GM23338 (cell line): Measurements from ENCODE around the gene FGFR3. TPM values are rescaled to one million over a fixed set of nuclear protein-coding genes. Genes with fewer than 3 reads are reported as not detected.

ENCODE experiments used
- ATAC-seq: fragments of 200-7000 bp; cut with Tn5 transposase; 3 replicates; pipeline ENCODE4 v1.9.1; 2020
- DNase-seq: peaks from one replicate; pipeline ENCODE4 v3.0.0-alpha.2; 2015; ENCODE audit warnings: low spot score
- H2AFZ ChIP-seq: fragments of 200-600 bp; sonication (generic); 2 replicates; pipeline ENCODE4 v1.8.0; 2016; ENCODE audit warnings: antibody characterized with exemption, mild to moderate bottlenecking, moderate library complexity
- H3F3A ChIP-seq: fragments of 200-600 bp; sonication (generic); replicated peaks from 2 replicates; pipeline ENCODE4 v1.8.0; 2017; ENCODE audit warnings: antibody characterized with exemption, mixed run types, low read depth
- H3K27ac ChIP-seq: fragments of 200-600 bp; sonication (generic); 2 replicates; pipeline ENCODE4 v1.6.1; 2016; ENCODE audit warnings: low read depth
- H3K27me3 ChIP-seq: fragments of 200-600 bp; sonication (generic); 2 replicates; pipeline ENCODE4 v1.8.0; 2016; ENCODE audit warnings: mild to moderate bottlenecking, mixed run types, moderate library complexity; ENCODE audit not compliant: insufficient read depth
- H3K36me3 ChIP-seq: fragments of 200-600 bp; sonication (generic); 2 replicates; pipeline ENCODE4 v1.8.0; 2016; ENCODE audit warnings: mild to moderate bottlenecking; ENCODE audit not compliant: insufficient read depth
- H3K4me1 ChIP-seq: fragments of 200-600 bp; sonication (generic); 2 replicates; pipeline ENCODE4 v1.8.0; 2016; ENCODE audit warnings: mild to moderate bottlenecking, moderate library complexity; ENCODE audit not compliant: insufficient read depth
- H3K4me2 ChIP-seq: fragments of 200-600 bp; sonication (generic); 2 replicates; pipeline ENCODE4 v1.7.1; 2017; ENCODE audit warnings: mixed run types
- H3K4me3 ChIP-seq: fragments of 200-600 bp; sonication (generic); 2 replicates; pipeline ENCODE4 v1.6.1; 2016; ENCODE audit warnings: mixed run types
- H3K79me2 ChIP-seq: fragments of 200-600 bp; sonication (generic); replicated peaks from 2 replicates; pipeline ENCODE4 v1.8.0; 2017; ENCODE audit warnings: mild to moderate bottlenecking; ENCODE audit not compliant: insufficient read depth
- H3K9me2 ChIP-seq: fragments of 200-600 bp; sonication (generic); 2 replicates; pipeline ENCODE4 v1.8.0; 2017; ENCODE audit not compliant: insufficient read depth
- H4K20me1 ChIP-seq: fragments of 200-600 bp; sonication (generic); replicated peaks from 2 replicates; pipeline ENCODE4 v1.8.0; 2017; ENCODE audit warnings: mild to moderate bottlenecking; ENCODE audit not compliant: insufficient read depth
- H3K27ac Mint-ChIP-seq: 2 replicates; pipeline ENCODE4 v1.8.0; 2020; ENCODE audit warnings: inconsistent platforms, mild to moderate bottlenecking, moderate library complexity, mixed read lengths
- H3K27me3 Mint-ChIP-seq: 3 replicates; pipeline ENCODE4 v1.8.0; 2022; ENCODE audit warnings: low read depth, mild to moderate bottlenecking, moderate library complexity, mixed read lengths, inconsistent platforms; ENCODE audit not compliant: insufficient read depth, poor library complexity
- H3K36me3 Mint-ChIP-seq: 3 replicates; pipeline ENCODE4 v1.8.0; 2021; ENCODE audit warnings: low read depth, mild to moderate bottlenecking, inconsistent platforms, moderate library complexity, mixed read lengths
- H3K4me1 Mint-ChIP-seq: 3 replicates; pipeline ENCODE4 v1.8.0; 2020; ENCODE audit warnings: mild to moderate bottlenecking, inconsistent platforms, mixed read lengths
- H3K4me3 Mint-ChIP-seq: 3 replicates; pipeline ENCODE4 v1.8.0; 2021; ENCODE audit warnings: moderate library complexity, mild to moderate bottlenecking, inconsistent platforms, mixed read lengths
- H3K9me3 Mint-ChIP-seq: 3 replicates; pipeline ENCODE4 v1.8.0; 2020; ENCODE audit warnings: moderate library complexity, mild to moderate bottlenecking, inconsistent platforms, mixed read lengths
- CREB1 ChIP-seq: fragments of 250-450 bp; sonication (Bioruptor Pico); IDR thresholded peaks from 2 replicates; pipeline ENCODE4 v1.5.0; 2020; ENCODE audit warnings: low read depth, mild to moderate bottlenecking, moderate library complexity
- EZH2 ChIP-seq: fragments of 200-600 bp; sonication (generic); IDR thresholded peaks from one replicate; pipeline ENCODE4 v1.8.0; 2017; ENCODE audit warnings: antibody characterized with exemption, mild to moderate bottlenecking, low read depth; ENCODE audit not compliant: unreplicated experiment
- EZH2phosphoT487 ChIP-seq: fragments of 200-600 bp; sonication (generic); IDR thresholded peaks from one replicate; pipeline ENCODE4 v1.8.1; 2018; ENCODE audit warnings: antibody characterized with exemption; ENCODE audit not compliant: unreplicated experiment
- JUNB ChIP-seq: IDR thresholded peaks from one replicate; pipeline ENCODE4 v1.6.1; 2016; ENCODE audit warnings: antibody characterized with exemption; ENCODE audit not compliant: unreplicated experiment
- POLR2AphosphoS5 ChIP-seq: IDR thresholded peaks from 2 replicates; pipeline ENCODE4 v1.6.1; 2016; ENCODE audit warnings: antibody characterized with exemption, low read depth
- ZNF331 ChIP-seq: fragments of 250-450 bp; sonication (Bioruptor Pico); IDR thresholded peaks from 2 replicates; pipeline ENCODE4 v1.5.0; 2020; ENCODE audit warnings: low read depth, mild to moderate bottlenecking, moderate library complexity
- ZNF462 ChIP-seq: fragments of 250-450 bp; sonication (Bioruptor Pico); IDR thresholded peaks from 2 replicates; pipeline ENCODE4 v1.5.0; 2020; ENCODE audit warnings: mild to moderate bottlenecking, moderate library complexity
- long read RNA-seq: library from polyadenylated mRNA; unstranded; transcript quantifications from one replicate; pipeline ENCODE4 v2.0.0, GENCODE V29; 2020; ENCODE audit not compliant: unreplicated experiment
- polyA plus RNA-seq: library from polyadenylated mRNA; unstranded; fragments of >200 nt; fragmentation: Nextera tagmentation; extraction: Ambion mirVana; gene quantifications from 2 replicates; pipeline ENCODE4 v1.2.1, GENCODE V29; 2016
- total RNA-seq: library from RNA; depleted of rRNA; stranded (reverse); fragments of >200 nt; shearing (Covaris generic); gene quantifications from 2 replicates; pipeline ENCODE4 v1.2.3, GENCODE V29; 2014; rRNA removed

The FGFR3 gene
- 14.8 and 17.4 TPM in 2 replicates for total RNA-seq
- 3.6 and 4.2 TPM in 2 replicates for polyA plus RNA-seq
- long read RNA-seq: 0 reads

DNA sequence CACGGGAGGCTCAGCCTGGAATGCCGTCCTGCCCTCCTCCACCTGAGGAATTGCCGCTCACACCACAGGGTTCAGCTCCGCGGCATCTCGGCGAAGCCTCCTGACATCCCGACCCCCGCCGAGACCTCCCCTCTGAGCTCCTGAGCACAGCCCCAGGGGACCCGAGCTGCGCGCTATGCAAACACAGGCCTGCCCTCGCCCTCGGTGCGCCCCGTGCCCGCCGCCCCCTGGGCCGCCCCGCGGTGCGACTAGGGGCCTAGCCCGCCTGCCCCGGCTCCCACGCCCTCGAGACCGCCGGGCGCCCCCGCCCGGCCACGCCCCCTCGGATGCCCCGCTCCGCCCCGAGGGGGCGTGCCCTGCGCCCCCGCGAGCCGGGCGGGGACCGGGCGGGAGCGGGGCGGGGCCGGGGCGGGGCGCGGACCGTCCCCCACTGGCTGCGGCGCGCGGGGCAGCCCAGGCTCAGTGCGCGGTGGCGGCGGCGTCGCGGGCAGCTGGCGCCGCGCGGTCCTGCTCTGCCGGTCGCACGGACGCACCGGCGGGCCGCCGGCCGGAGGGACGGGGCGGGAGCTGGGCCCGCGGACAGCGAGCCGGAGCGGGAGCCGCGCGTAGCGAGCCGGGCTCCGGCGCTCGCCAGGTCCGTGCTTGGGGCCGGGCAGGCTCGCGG is at the start of gene FGFR3:
Gene FGFR3, plus strand, starts transcription at position 462 of the 664 bp plus-strand sequence. CDS start 642 bp downstream, outside the sequence.
- Histone ChIP-seq H3K4me3 (peak within 1 kb of the TSS; percentile 67), H3K79me2 (no peaks in the 10 kb centered on the region), H3K27ac (no peak within 1 kb of the TSS), H3K27me3 (peaks cover 49% of the 10 kb centered on the region), H3F3A (no peaks in the 10 kb centered on the region), H3K4me2 (peak within 1 kb of the TSS; percentile 90), H2AFZ (peak within 1 kb of the TSS; percentile 74; the same call in 1 of the 2 replicates), H3K36me3 (no peaks in the 10 kb centered on the region), H3K4me1 (0 out of 2 replicates have a peak, but pooled peaks cover 4% of the 10 kb centered on the region), H3K9me2 (no peaks in the 10 kb centered on the region), H4K20me1 (peaks cover 4% of the 10 kb centered on the region; the same call in 1 of the 2 replicates)
- Mint-ChIP-seq H3K4me3 (peak within 1 kb of the TSS; percentile 64), H3K27ac (no peak within 1 kb of the TSS), H3K4me1 (peaks cover 2% of the 10 kb centered on the region; the same call in 2 of the 3 replicates), H3K36me3 (no peaks in the 10 kb centered on the region), H3K9me3 (no peaks in the 10 kb centered on the region), H3K27me3 (peaks cover 25% of the 10 kb centered on the region)
- peak; percentile 90 for DNase-seq
- TF ChIP-seq JUNB: no peak
- no peak for TF ChIP-seq ZNF331
- no peak for TF ChIP-seq EZH2phosphoT487
- no peak; the same call in 1 of the 2 replicates for TF ChIP-seq POLR2AphosphoS5
- no peak for TF ChIP-seq ZNF462 (CRISPR knock-in tag)
- no peak for TF ChIP-seq CREB1
- TF ChIP-seq EZH2: peak; percentile 46
- peak; percentile 80 for ATAC-seq
